Neural crest cell (in vitro differentiated cells): ENCODE results near the gene SCCPDH. TPM values are rescaled to one million over a fixed set of nuclear protein-coding genes. Genes with fewer than 3 reads are reported as not detected.
A peak's percentile ranks its signal among the peaks of the same experiment; 100 is the strongest.

ENCODE experiments used
- DNase-seq: peaks from one replicate; pipeline ENCODE4 v3.0.0; 2021; ENCODE audit warnings: low read depth, mixed read lengths, low spot score
- H3K27ac Mint-ChIP-seq: one replicate; pipeline ENCODE4 v1.8.0; 2021; ENCODE audit warnings: mild to moderate bottlenecking, mixed read lengths; ENCODE audit not compliant: unreplicated experiment
- H3K27me3 Mint-ChIP-seq: 2 replicates; pipeline ENCODE4 v1.8.0; 2021; ENCODE audit warnings: low read depth, mild to moderate bottlenecking, mixed read lengths
- H3K36me3 Mint-ChIP-seq: 2 replicates; pipeline ENCODE4 v1.8.0; 2021; ENCODE audit warnings: low read depth, mild to moderate bottlenecking, mixed read lengths
- H3K4me1 Mint-ChIP-seq: 2 replicates; pipeline ENCODE4 v1.8.0; 2021; ENCODE audit warnings: mixed read lengths
- H3K4me3 Mint-ChIP-seq: one replicate; pipeline ENCODE4 v1.8.0; 2021; ENCODE audit warnings: mild to moderate bottlenecking, mixed read lengths
- H3K9me3 Mint-ChIP-seq: 2 replicates; pipeline ENCODE4 v1.8.0; 2021; ENCODE audit warnings: mixed read lengths
- CTCF ChIP-seq: fragments of 200-600 bp; sonication (generic); conservative IDR thresholded peaks from 2 replicates; pipeline ENCODE4 v1.5.0; 2021; ENCODE audit warnings: antibody characterized with exemption, mild to moderate bottlenecking
- total RNA-seq: library from RNA; stranded (reverse); gene quantifications from 2 replicates; pipeline ENCODE4 v1.2.1, GENCODE V29; 2021

Gene SCCPDH
- total RNA-seq, 1 donor from 2014 or later = 53.1 TPM

- no peaks in the 10 kb centered on the region for H3K9me3 Mint-ChIP-seq
- no peak for DNase-seq
- no peak overlapping the region for H3K27ac Mint-ChIP-seq
- H3K4me3 Mint-ChIP-seq = no peak overlapping the region
- H3K36me3 Mint-ChIP-seq = no peaks in the 10 kb centered on the region
- no peaks in the 10 kb centered on the region for H3K27me3 Mint-ChIP-seq
- H3K4me1 Mint-ChIP-seq = peaks cover 30% of the 10 kb centered on the region
- no peak for TF ChIP-seq CTCF
Measured at GRCh38 chr1:246793356-246793896, 69.2 kb downstream of the SCCPDH start.

GRCh38 chr1:246794048-246794827 lies 70.0 kb downstream of the SCCPDH start:
- H3K4me3 Mint-ChIP-seq = no peak overlapping the region
- peaks cover 32% of the 10 kb centered on the region for H3K4me1 Mint-ChIP-seq
- H3K27ac Mint-ChIP-seq = peak overlapping the region; percentile 13
- no peaks in the 10 kb centered on the region for H3K36me3 Mint-ChIP-seq
- no peaks in the 10 kb centered on the region for H3K9me3 Mint-ChIP-seq
- no peak for TF ChIP-seq CTCF
- no peak for DNase-seq
- H3K27me3 Mint-ChIP-seq = no peaks in the 10 kb centered on the region

- H3K27ac Mint-ChIP-seq = no peak overlapping the region
- no peaks in the 10 kb centered on the region for H3K27me3 Mint-ChIP-seq
- no peak for TF ChIP-seq CTCF
- peaks cover 35% of the 10 kb centered on the region for H3K4me1 Mint-ChIP-seq
- no peaks in the 10 kb centered on the region for H3K9me3 Mint-ChIP-seq
- H3K36me3 Mint-ChIP-seq = no peaks in the 10 kb centered on the region
- no peak overlapping the region for H3K4me3 Mint-ChIP-seq
- no peak for DNase-seq
Measured at GRCh38 chr1:246794828-246795671, 70.8 kb downstream of the SCCPDH start.

DNA sequence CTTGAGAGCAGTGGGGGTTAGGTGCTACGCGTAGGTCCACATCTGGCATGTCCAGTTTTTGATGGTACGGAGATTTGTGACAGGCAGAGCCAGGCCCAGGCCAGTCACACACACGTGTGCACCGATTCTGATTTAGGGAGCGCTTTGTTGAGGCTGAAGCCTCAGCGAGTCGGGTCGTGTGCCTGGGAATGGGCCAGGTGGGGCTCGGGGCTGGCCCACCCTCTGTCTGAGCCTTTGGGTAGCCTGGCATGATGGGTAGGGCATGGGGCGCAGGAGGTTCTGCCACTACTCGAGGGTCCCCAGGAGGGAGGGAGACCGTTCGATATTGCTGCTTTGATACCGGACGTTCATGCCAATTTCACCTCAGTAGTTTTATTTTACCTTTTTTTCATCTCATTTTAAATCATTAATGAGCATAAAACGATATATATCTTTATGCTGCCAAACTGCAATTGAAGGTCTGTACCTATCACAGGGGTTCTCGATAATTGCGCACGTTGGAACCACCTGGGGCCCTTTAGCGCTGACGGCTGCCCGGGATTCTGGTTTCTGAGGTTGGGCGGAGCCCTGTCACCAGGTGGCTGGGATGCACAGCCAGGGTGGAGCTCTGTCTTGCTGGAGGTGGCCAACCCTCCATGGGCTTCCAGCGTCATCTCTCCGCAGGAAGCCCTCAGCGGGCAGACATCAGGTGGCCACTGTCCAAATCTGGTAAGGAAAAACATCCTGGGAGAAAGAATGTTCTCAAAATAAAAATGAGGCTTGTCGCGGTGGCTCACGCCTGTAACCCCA lies 71.9 kb downstream of the SCCPDH start:
- Mint-ChIP-seq H3K4me3 (no peak overlapping the region), H3K36me3 (no peaks in the 10 kb centered on the region)

More for the DNA sequence above, 71.9 kb downstream of the SCCPDH start:
- no peak for TF ChIP-seq CTCF
- H3K27ac Mint-ChIP-seq = no peak overlapping the region
- no peaks in the 10 kb centered on the region for H3K9me3 Mint-ChIP-seq
- peaks cover 35% of the 10 kb centered on the region for H3K4me1 Mint-ChIP-seq
- DNase-seq = no peak
- no peaks in the 10 kb centered on the region for H3K27me3 Mint-ChIP-seq
